ENCODE measurements around the gene OPCML.

The OPCML gene

DNA sequence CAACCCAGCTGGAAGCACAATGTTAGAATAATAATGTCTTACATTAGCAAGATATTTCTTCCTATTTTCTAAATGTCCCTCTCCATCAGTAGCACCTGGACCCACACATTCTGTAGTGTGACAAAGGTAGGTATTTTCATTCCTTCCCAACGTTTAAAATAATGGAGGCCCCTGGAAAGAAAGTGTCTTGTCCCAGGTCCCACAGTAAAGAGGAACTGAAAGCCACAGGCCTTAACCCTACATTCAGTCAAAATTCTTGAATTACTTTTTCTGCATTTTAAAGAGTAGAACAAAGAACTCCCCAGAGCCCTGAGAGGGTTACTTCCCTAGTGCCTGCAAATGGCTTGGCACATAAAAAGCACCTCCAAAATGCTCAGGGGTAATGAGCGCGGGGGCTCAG, 26.3 kb downstream of the OPCML start:
- Mint-ChIP-seq H3K9me3 (no peaks in the 10 kb centered on the region), H3K27me3 (ENCODE audit: low read depth) (peaks cover 43% of the 10 kb centered on the region), H3K36me3 (ENCODE audit: low read depth) (no peaks in the 10 kb centered on the region), H3K27ac (no peak overlapping the region), H3K4me3 (no peak overlapping the region), H3K4me1 (peaks cover 8% of the 10 kb centered on the region)
- TF ChIP-seq, protein P1, sequence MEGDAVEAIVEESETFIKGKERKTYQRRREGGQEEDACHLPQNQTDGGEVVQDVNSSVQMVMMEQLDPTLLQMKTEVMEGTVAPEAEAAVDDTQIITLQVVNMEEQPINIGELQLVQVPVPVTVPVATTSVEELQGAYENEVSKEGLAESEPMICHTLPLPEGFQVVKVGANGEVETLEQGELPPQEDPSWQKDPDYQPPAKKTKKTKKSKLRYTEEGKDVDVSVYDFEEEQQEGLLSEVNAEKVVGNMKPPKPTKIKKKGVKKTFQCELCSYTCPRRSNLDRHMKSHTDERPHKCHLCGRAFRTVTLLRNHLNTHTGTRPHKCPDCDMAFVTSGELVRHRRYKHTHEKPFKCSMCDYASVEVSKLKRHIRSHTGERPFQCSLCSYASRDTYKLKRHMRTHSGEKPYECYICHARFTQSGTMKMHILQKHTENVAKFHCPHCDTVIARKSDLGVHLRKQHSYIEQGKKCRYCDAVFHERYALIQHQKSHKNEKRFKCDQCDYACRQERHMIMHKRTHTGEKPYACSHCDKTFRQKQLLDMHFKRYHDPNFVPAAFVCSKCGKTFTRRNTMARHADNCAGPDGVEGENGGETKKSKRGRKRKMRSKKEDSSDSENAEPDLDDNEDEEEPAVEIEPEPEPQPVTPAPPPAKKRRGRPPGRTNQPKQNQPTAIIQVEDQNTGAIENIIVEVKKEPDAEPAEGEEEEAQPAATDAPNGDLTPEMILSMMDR (IDR thresholded peaks at IDR 0.05; ENCODE audit: unreplicated experiment in 3 of 3) = no peak

GRCh38 chr11:133504906-133505305, 27.4 kb downstream of the OPCML start:
- Mint-ChIP-seq H3K4me1 (peaks cover 8% of the 10 kb centered on the region), H3K4me3 (no peak overlapping the region), H3K9me3 (no peaks in the 10 kb centered on the region), H3K27me3 (ENCODE audit: low read depth) (peaks cover 43% of the 10 kb centered on the region), H3K36me3 (ENCODE audit: low read depth) (no peaks in the 10 kb centered on the region), H3K27ac (no peak overlapping the region)
- TF ChIP-seq, protein P1 (IDR thresholded peaks at IDR 0.05; ENCODE audit: unreplicated experiment in 3 of 3) = no peak

DNA sequence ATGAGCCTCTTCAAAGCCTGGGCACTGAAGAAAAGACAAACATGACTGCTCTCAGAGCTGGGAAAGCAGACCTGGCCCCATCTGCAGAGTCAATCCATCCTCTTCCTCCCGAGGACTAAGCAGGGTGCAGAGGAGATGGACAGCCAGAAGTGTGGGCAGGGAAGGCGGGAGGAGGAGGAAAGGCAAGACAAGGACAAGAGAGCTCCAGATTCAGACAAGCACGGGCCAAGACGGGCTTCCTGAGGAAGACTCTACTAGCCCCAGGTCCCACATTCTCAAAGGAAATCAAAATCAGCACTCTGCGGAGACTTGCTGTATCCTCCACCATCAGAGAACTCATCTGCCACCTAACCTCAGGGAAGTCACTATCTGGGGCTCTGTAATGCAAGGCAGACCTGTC, 28.5 kb downstream of the OPCML start:
- Mint-ChIP-seq H3K36me3 (ENCODE audit: low read depth) (no peaks in the 10 kb centered on the region), H3K9me3 (no peaks in the 10 kb centered on the region), H3K27me3 (ENCODE audit: low read depth) (peaks cover 38% of the 10 kb centered on the region), H3K4me1 (peaks cover 8% of the 10 kb centered on the region), H3K4me3 (no peak overlapping the region), H3K27ac (peak overlapping the region in 1 of 3 experiments; percentile 3)
- TF ChIP-seq, protein P1 (IDR thresholded peaks at IDR 0.05; ENCODE audit: unreplicated experiment in 3 of 3) = no peak

DNA sequence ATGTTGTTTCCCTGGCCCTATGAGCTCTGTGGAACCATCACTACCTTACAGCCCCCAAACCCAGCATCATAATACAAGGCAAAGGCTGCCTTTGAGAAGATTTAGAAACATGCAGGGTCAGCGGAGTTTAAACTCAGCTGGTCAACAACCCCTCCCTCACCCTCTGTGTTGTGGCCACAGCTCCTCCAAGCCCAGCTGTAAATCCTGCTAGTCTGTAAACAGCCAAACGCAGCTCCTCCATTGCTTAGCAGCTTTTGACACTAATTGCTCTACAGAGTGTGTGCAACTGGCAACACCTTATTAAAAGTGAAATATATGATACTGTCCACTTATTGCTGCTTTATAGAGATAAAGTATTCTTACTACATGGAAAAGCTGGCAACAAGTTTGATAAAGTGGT, 29.1 kb downstream of the OPCML start:
- peaks cover 35% of the 10 kb centered on the region for H3K27me3 Mint-ChIP-seq (ENCODE audit: low read depth)
- H3K9me3 Mint-ChIP-seq = no peaks in the 10 kb centered on the region
- no peak overlapping the region for H3K4me3 Mint-ChIP-seq
- peak overlapping the region in 1 of 3 experiments; percentile 3 for H3K27ac Mint-ChIP-seq
- no peaks in the 10 kb centered on the region for H3K36me3 Mint-ChIP-seq (ENCODE audit: low read depth)
- peaks cover 8% of the 10 kb centered on the region for H3K4me1 Mint-ChIP-seq
- TF ChIP-seq, protein P1 (IDR thresholded peaks at IDR 0.05; ENCODE audit: unreplicated experiment in 3 of 3) = no peak

DNA sequence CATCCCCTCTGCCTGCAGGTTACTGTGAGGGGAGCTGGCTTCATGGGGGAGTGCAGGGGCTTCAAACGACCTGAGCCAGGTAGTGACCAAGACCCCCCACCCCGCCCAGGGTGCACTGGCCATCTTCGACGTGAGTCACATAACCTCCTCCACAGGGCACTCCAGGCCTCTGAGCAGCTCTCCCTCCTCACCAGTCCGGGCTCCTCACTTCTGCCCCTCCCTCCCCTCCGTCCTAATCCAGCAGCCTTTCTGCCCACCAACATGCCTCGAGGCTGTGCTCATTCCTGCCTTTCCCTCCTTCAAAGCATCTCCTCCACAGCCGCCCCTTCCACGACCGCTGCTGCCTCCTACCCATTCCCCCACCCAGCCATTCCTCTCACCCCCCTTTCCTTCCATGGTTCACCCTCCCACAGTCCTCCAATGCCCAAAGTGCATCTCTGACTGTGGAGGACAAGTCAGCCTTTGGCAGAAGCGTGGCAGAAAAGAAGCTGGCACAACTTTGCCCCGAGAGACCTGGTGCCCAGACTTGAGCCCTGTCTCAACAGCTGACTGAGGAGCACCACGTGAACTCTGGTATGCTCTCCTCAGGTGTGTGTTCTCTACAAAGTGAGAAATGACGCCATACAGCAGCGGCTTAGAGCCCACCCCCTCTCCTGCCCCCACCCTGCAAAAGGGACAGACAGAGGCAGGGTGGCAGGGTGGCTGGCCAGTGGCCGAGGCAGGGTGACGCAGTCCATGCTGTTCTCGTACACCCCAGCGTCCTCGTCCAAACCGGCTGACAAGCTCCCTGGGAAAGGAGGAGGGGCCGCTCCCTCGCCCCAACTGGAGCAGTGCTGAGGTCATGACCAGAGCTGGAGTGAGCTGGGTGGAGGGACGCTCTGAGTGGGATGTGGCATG, 30.4 kb downstream of the OPCML start:
- no peaks in the 10 kb centered on the region for H3K36me3 Mint-ChIP-seq (ENCODE audit: low read depth)
- TF ChIP-seq, protein P1 (IDR thresholded peaks at IDR 0.05; ENCODE audit: unreplicated experiment in 3 of 3) = no peak
- peaks cover 40% of the 10 kb centered on the region for H3K27me3 Mint-ChIP-seq (ENCODE audit: low read depth)
- no peak overlapping the region for H3K4me3 Mint-ChIP-seq
- H3K4me1 Mint-ChIP-seq = peaks cover 8% of the 10 kb centered on the region
- no peaks in the 10 kb centered on the region for H3K9me3 Mint-ChIP-seq
- no peak overlapping the region for H3K27ac Mint-ChIP-seq

DNA sequence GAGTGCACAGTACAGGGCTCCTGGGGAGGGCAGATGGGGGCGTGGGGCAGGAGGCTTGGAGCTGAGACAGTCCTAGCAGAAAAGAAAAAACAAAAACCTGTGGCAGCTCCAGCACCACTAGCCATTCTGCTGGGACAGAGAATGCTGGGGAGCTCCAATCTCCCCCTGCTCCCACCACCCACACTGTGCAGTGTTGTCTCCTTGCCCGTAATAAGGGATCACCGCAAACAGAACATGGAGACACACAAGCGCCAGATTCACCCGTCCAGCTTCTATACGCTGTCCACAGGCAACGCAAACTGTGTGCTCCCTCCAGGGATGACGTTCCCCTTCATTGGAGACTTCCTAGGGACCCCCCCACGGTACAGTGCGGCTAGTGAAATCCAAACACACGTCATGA, 31.4 kb downstream of the OPCML start:
- Mint-ChIP-seq H3K36me3 (ENCODE audit: low read depth) (no peaks in the 10 kb centered on the region), H3K9me3 (peaks cover 2% of the 10 kb centered on the region), H3K4me1 (peaks cover 8% of the 10 kb centered on the region), H3K4me3 (no peak overlapping the region), H3K27ac (peak overlapping the region in 1 of 3 experiments; percentile 53), H3K27me3 (ENCODE audit: low read depth) (peaks cover 47% of the 10 kb centered on the region)
- TF ChIP-seq, protein P1 (IDR thresholded peaks at IDR 0.05; ENCODE audit: unreplicated experiment in 3 of 3) = no peak
